Mesenchymal stem cell (in vitro differentiated cells and primary cell): ENCODE data around the gene HAUS6. TPM values are rescaled to one million over a fixed set of nuclear protein-coding genes. Genes with fewer than 3 reads are reported as not detected.
"Not testable (repeated sequence)": the region's sequence is repeated elsewhere in the genome, so short reads cannot be mapped to it uniquely, and the experiment has no call there.

Experiments used
- DNase-seq: peaks from one replicate; pipeline ENCODE4 v3.0.0-alpha.2; 2013
- H2AFZ ChIP-seq: one replicate; pipeline ENCODE4 v1.6.1; 2013; ENCODE audit warnings: low read depth, mild to moderate bottlenecking, control low read depth, inconsistent platforms, low read length, moderate library complexity
- H2AK5ac ChIP-seq: 2 replicates; pipeline ENCODE4 v1.6.1; 2013; ENCODE audit warnings: low read length, moderate library complexity, mild to moderate bottlenecking, inconsistent platforms; ENCODE audit not compliant: severe bottlenecking
- H2BK120ac ChIP-seq: one replicate; pipeline ENCODE4 v1.6.1; 2013; ENCODE audit warnings: low read depth, mild to moderate bottlenecking, inconsistent platforms, low read length, moderate library complexity
- H2BK12ac ChIP-seq, 2 experiments: one replicate each; pipeline ENCODE4 v1.6.1; 2013; ENCODE audit warnings: inconsistent platforms in 2 of 2, low read length in 2 of 2, mild to moderate bottlenecking in 2 of 2, moderate library complexity in 2 of 2, control low read depth in 1 of 2
- H2BK15ac ChIP-seq: one replicate; pipeline ENCODE4 v1.6.1; 2013; ENCODE audit warnings: mild to moderate bottlenecking, low read depth, inconsistent platforms; ENCODE audit not compliant: poor library complexity, severe bottlenecking
- H2BK5ac ChIP-seq: 2 replicates; pipeline ENCODE4 v1.6.1; 2013; ENCODE audit warnings: low read depth, mild to moderate bottlenecking, low read length, control low read depth, inconsistent platforms; ENCODE audit not compliant: poor library complexity, severe bottlenecking
- H3K14ac ChIP-seq, 2 experiments: one replicate each; pipeline ENCODE4 v1.6.1; 2013; ENCODE audit warnings: inconsistent platforms in 2 of 2, low read length in 2 of 2, control low read depth in 1 of 2, mild to moderate bottlenecking in 1 of 2, moderate library complexity in 1 of 2
- H3K18ac ChIP-seq, 2 experiments: one replicate each; pipeline ENCODE4 v1.6.1; 2013; ENCODE audit warnings: inconsistent platforms in 2 of 2, low read length in 2 of 2, control low read depth in 1 of 2, low read depth in 1 of 2, mild to moderate bottlenecking in 1 of 2
- H3K23ac ChIP-seq, 2 experiments: one replicate each; pipeline ENCODE4 v1.6.1; 2013; ENCODE audit warnings: inconsistent platforms in 2 of 2, low read length in 2 of 2, mild to moderate bottlenecking in 2 of 2, moderate library complexity in 2 of 2, control low read depth in 1 of 2
- H3K27ac ChIP-seq: 2 replicates; pipeline ENCODE4 v1.5.1; 2013; ENCODE audit warnings: mild to moderate bottlenecking, moderate library complexity, low read length, control low read depth, inconsistent platforms; ENCODE audit not compliant: poor library complexity, severe bottlenecking
- H3K27me3 ChIP-seq, 2 experiments: 2 replicates each; pipeline versions ENCODE4 v1.6.1 to v1.7.0; 2013; ENCODE audit warnings: low read length in 2 of 2, mild to moderate bottlenecking in 2 of 2, moderate library complexity in 2 of 2, control low read depth in 1 of 2, inconsistent platforms in 1 of 2; ENCODE audit not compliant: control insufficient read depth in 1 of 2, insufficient read depth in 1 of 2
- H3K36me3 ChIP-seq, 2 experiments: 2 replicates each; pipeline versions ENCODE4 v1.6.1 to v1.7.0; 2013; ENCODE audit warnings: low read length in 2 of 2, control low read depth in 1 of 2, inconsistent platforms in 1 of 2, low read depth in 1 of 2, mild to moderate bottlenecking in 1 of 2; ENCODE audit not compliant: insufficient read depth in 2 of 2, control insufficient read depth in 1 of 2
- H3K4ac ChIP-seq, 2 experiments: one replicate each; pipeline ENCODE4 v1.6.1; 2013; ENCODE audit warnings: inconsistent platforms in 2 of 2, low read length in 2 of 2, mild to moderate bottlenecking in 2 of 2, moderate library complexity in 2 of 2, control low read depth in 1 of 2, low read depth in 1 of 2
- H3K4me1 ChIP-seq: 2 replicates; pipeline ENCODE4 v1.6.1; 2013; ENCODE audit warnings: low read depth, low read length, control low read depth; ENCODE audit not compliant: control insufficient read depth, insufficient read depth
- H3K4me2 ChIP-seq: 2 replicates; pipeline ENCODE4 v1.6.1; 2013; ENCODE audit warnings: low read length, mild to moderate bottlenecking, inconsistent platforms; ENCODE audit not compliant: poor library complexity, severe bottlenecking
- H3K4me3 ChIP-seq, 2 experiments: 2 replicates each; pipeline versions ENCODE4 v1.5.1 to v1.7.0; 2013; ENCODE audit warnings: low read length in 2 of 2, mild to moderate bottlenecking in 2 of 2, control low read depth in 1 of 2, low read depth in 1 of 2; ENCODE audit not compliant: insufficient read depth in 1 of 2
- H3K79me1 ChIP-seq: replicated peaks from 2 replicates; pipeline ENCODE4 v1.6.1; 2013; ENCODE audit warnings: mild to moderate bottlenecking, control low read depth, low read length, inconsistent platforms; ENCODE audit not compliant: poor library complexity, severe bottlenecking
- H3K9ac ChIP-seq: 2 replicates; pipeline ENCODE4 v1.7.0; 2013; ENCODE audit warnings: mild to moderate bottlenecking, low read length, moderate library complexity
- H3K9me3 ChIP-seq: 2 replicates; pipeline ENCODE4 v1.7.0; 2013; ENCODE audit warnings: mild to moderate bottlenecking, low read length; ENCODE audit not compliant: control insufficient read depth
- H4K8ac ChIP-seq: one replicate; pipeline ENCODE4 v1.6.1; 2013; ENCODE audit warnings: inconsistent platforms, mild to moderate bottlenecking, low read length, moderate library complexity
- H4K91ac ChIP-seq: one replicate; pipeline ENCODE4 v1.6.1; 2013; ENCODE audit warnings: mild to moderate bottlenecking, low read length, inconsistent platforms
- WGBS: methylation state at CpG from one replicate; pipeline ENCODE4 v1.1.7; 2013; ENCODE audit warnings: mixed read lengths; 5-methylcytosine and 5-hydroxymethylcytosine counted together
- polyA plus RNA-seq, 2 experiments: library from polyadenylated mRNA; stranded (reverse); fragments of 200-250 nt; gene quantifications; one replicate each; pipeline ENCODE4 v1.2.3, GENCODE V29; 2013

HAUS6 gene
- polyA plus RNA-seq (2013, experiment 1 of 2): 7.2 TPM
- 7.0 TPM for polyA plus RNA-seq (2013, experiment 2 of 2)

DNA sequence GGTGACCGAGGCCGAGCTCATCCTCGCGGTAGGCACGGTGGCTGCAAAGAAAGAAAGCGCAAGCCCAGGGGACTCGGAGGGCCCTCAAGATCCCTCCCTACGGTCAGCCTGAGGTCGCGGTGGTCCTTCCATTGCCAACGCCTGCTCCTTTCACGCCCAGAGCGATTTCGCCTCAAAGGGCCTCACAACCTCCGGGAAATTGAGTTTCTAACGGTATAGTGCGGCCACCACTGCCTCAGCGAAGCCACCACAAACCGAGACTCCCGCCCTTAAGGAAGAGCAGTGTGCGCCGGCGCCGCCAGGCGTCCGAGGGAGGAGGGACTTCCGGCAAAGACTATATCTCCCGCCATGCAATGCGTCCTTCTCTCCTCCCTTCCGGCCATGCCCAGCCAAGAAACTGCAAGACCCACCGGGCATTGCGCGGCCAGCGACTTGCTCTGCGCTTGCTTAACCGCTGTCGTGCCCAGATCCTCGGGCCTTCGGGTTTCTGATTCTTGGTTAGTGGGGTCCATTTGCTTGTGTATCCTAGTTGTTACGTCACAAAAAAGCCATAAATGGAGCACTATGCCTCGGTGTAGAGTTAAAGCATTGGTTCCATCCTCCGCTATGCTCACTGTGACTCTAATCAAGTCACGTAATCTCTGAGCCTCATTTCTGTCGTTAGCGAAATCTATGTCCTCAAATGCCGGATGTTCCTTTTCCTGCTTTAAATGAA is at the start of gene HAUS6:
Gene HAUS6 (minus strand): TSS at position 274 of the 715 bp plus-strand sequence. CDS start 253 bp downstream, at position 21.
- peak within 1 kb of the TSS; percentile 85 for H3K4me2 ChIP-seq
- no peak within 1 kb of the TSS for H3K23ac ChIP-seq
- H3K4me3 ChIP-seq: peak within 1 kb of the TSS; percentile 77 to 96
- H3K9me3 ChIP-seq: no peaks in the 10 kb centered on the region
- H3K9ac ChIP-seq: peak within 1 kb of the TSS; percentile 96
- H2BK12ac ChIP-seq: peak within 1 kb of the TSS in 1 of 2 experiments; percentile 78
- peak within 1 kb of the TSS; percentile 94 for H4K8ac ChIP-seq
- no peak within 1 kb of the TSS for H2BK120ac ChIP-seq
- peak within 1 kb of the TSS; percentile 74 for H3K27ac ChIP-seq
- no peaks in the 10 kb centered on the region for H3K27me3 ChIP-seq
- H3K4me1 ChIP-seq: peaks cover 5% of the 10 kb centered on the region
- DNase-seq: peak; percentile 96
- no peak within 1 kb of the TSS for H2BK15ac ChIP-seq
- no peak within 1 kb of the TSS for H2AK5ac ChIP-seq
- H3K14ac ChIP-seq: peak within 1 kb of the TSS in 1 of 2 experiments; percentile 91
- 10% methylated on average over 45 of the region's 46 CpGs for WGBS
- no peak within 1 kb of the TSS for H4K91ac ChIP-seq
- H3K18ac ChIP-seq: peak within 1 kb of the TSS; percentile 67 to 94
- H3K79me1 ChIP-seq: peaks cover 1% of the 10 kb centered on the region
- no peak within 1 kb of the TSS for H2BK5ac ChIP-seq
- H3K4ac ChIP-seq: peak within 1 kb of the TSS; percentile 36 to 94
- no peaks in the 10 kb centered on the region for H3K36me3 ChIP-seq
- peak within 1 kb of the TSS; percentile 100 for H2AFZ ChIP-seq

- H3K79me1 ChIP-seq, H3K9ac ChIP-seq, H3K9me3 ChIP-seq, H3K36me3 ChIP-seq, H3K27me3 ChIP-seq, H2BK120ac ChIP-seq, H3K18ac ChIP-seq, H3K4ac ChIP-seq, H2AFZ ChIP-seq, H2BK12ac ChIP-seq, H3K4me1 ChIP-seq, H3K4me3 ChIP-seq, H4K91ac ChIP-seq, H3K27ac ChIP-seq, H2AK5ac ChIP-seq, H2BK15ac ChIP-seq, H4K8ac ChIP-seq, H3K23ac ChIP-seq, H3K14ac ChIP-seq, H3K4me2 ChIP-seq, H2BK5ac ChIP-seq, DNase-seq: not testable (repeated sequence)
- 78% methylated on average over 1 of the region's 2 CpGs for WGBS
These were observed 49.4 kb upstream of the HAUS6 start for GRCh38 chr9:19152160-19152498.

DNA sequence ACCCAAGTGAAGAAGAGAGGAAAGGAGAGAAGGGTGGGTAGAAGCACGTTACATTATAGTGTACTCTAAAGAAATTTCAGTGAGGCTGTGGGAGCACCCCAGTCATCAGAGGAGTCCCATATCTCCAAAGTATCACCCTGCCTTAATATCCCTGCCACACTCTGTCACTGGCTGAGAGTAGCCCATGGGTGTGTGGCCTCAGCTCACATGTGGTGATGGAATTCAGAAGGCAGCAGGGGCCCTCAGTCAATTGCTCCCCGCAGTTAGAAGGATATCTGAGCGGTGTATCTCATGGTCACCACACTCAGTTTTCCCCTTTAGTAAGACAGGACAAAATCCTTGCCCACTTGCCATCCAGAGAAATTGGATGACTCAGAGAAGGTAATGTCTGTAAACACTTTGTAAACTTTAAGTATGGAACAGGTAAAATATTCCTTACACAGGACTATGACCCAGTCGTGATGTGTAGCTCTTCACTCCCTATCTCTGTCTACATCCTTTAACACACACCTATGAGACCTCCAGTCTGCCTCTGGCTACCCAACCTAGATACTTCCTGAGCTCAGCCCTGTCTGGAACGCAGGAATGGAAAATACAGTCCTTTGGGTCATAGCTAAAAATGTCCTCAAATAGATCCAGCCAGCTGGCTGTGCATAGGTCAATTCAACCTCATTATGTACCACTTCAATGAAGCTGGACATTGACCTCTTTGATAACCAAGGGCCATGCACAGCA is 48.9 kb upstream of the HAUS6 start:
- H3K27ac ChIP-seq: no peak overlapping the region
- H2BK12ac ChIP-seq: peak overlapping the region in 1 of 2 experiments; percentile 93
- H3K27me3 ChIP-seq: no peaks in the 10 kb centered on the region
- H3K4me3 ChIP-seq: no peak overlapping the region
- no peak overlapping the region for H3K14ac ChIP-seq
- no peak overlapping the region for H2AK5ac ChIP-seq
- H4K91ac ChIP-seq: peak overlapping the region; percentile 11
- no peaks in the 10 kb centered on the region for H3K79me1 ChIP-seq
- H3K18ac ChIP-seq: peak overlapping the region in 1 of 2 experiments; percentile 45
- DNase-seq: no peak
- H2AFZ ChIP-seq: no peak overlapping the region
- no peak overlapping the region for H2BK5ac ChIP-seq
- H2BK15ac ChIP-seq: no peak overlapping the region
- H2BK120ac ChIP-seq: no peak overlapping the region
- 87% methylated on average over 2 of the region's 5 CpGs for WGBS
- H3K23ac ChIP-seq: no peak overlapping the region
- no peaks in the 10 kb centered on the region for H3K36me3 ChIP-seq
- peak overlapping the region in 1 of 2 experiments; percentile 70 for H3K4ac ChIP-seq
- H3K9ac ChIP-seq: no peak overlapping the region
- H3K4me2 ChIP-seq: no peak overlapping the region
- H3K4me1 ChIP-seq: peaks cover 3% of the 10 kb centered on the region
- no peaks in the 10 kb centered on the region for H3K9me3 ChIP-seq
- H4K8ac ChIP-seq: peak overlapping the region; percentile 84

DNA sequence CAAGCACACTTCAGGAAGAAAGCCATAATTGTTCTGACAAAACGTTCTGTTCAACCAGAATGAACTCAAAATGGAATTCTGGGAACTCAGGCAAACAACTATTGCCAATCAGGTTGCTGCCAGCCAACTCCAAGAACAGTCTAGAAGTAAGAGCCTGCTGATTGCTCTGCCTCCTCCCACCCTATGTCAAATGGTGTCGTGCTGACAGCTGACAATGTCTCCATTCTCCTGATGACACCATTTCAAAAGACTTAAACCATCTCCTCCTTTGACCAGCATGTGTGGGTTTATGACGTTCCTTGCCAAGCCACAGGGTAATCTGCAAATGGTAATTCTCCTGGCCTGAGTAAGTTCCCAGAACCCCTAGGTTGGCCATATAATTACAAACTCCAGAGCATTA is 46.5 kb upstream of the HAUS6 start:
- no peaks in the 10 kb centered on the region for H3K27me3 ChIP-seq
- no peak overlapping the region for H3K9ac ChIP-seq
- no peak overlapping the region for H3K23ac ChIP-seq
- H3K4me2 ChIP-seq: no peak overlapping the region
- no peak overlapping the region for H2BK15ac ChIP-seq
- H3K4me3 ChIP-seq: no peak overlapping the region
- H2BK12ac ChIP-seq: no peak overlapping the region
- H2AK5ac ChIP-seq: no peak overlapping the region
- H3K27ac ChIP-seq: no peak overlapping the region
- no peak overlapping the region for H4K8ac ChIP-seq
- H2BK120ac ChIP-seq: no peak overlapping the region
- H3K4ac ChIP-seq: no peak overlapping the region
- no peak overlapping the region for H2BK5ac ChIP-seq
- H3K36me3 ChIP-seq: no peaks in the 10 kb centered on the region
- no peak overlapping the region for H2AFZ ChIP-seq
- H3K79me1 ChIP-seq: no peaks in the 10 kb centered on the region
- DNase-seq: no peak
- no peak overlapping the region for H3K18ac ChIP-seq
- H3K14ac ChIP-seq: no peak overlapping the region
- no peaks in the 10 kb centered on the region for H3K9me3 ChIP-seq
- H3K4me1 ChIP-seq: peaks cover 3% of the 10 kb centered on the region
- WGBS: 70% methylated on average over 3 of the region's 3 CpGs
- H4K91ac ChIP-seq: no peak overlapping the region
